ENCODE measurements around the gene TMEM190.

GRCh38 chr19:55352549-55353145 is 24.0 kb upstream of the TMEM190 start:
- TF ChIP-seq EP300 (IDR thresholded peaks at IDR 0.05) (no peak), POLR2AphosphoS5 (IDR thresholded peaks at IDR 0.05) (no peak), CTCF (IDR thresholded peaks at IDR 0.05) (no peak)

Measured in gastroesophageal sphincter (tissue), 3 donors.